AG08395 (cell line): ENCODE data around the gene GABBR2.
A peak's percentile ranks its signal among the peaks of the same experiment; 100 is the strongest.

Experiments
- DNase-seq: peaks from one replicate; pipeline ENCODE4 v3.0.0; 2012; ENCODE audit warnings: mixed read lengths, low spot score

The GABBR2 gene

DNA sequence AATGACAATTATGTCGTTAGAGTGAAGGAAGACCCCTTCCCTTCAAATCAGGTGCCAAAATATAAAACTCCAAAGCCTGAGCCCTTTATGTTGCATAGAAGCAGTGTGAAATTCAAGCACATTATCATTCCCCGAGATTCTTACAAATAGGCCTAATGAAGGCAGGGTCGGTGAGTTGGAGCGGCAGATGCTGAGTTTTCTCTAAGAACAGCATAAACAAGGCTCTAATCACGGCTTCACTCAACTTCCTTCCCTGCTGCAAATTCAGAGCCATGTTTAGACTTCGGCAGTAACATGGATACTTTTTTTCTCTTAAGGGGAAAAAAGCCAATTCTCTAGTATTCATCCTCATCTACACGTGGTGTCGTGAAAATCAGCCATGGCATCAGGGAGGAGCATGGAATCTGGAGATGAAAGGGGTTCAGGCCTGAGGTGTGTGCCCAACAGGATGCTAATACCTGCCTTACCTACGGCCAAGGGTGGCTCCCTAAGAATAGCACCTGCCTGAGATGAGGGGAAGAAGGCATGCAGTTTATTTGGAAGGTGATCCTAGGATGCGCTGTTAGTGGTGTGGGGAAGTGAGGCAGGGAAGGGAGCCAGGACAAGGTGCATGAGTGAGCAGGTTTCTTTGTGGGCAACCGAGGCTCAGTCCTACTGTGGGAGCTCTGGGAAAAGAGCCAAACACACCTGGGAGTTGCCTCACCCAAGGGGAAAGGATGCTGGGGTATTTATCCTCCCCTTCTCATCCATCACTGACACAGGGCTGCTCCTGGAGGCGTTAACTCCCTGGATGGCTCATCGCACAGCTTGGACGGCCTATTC lies 306.5 kb downstream of the GABBR2 start:
- no peak for DNase-seq

DNA sequence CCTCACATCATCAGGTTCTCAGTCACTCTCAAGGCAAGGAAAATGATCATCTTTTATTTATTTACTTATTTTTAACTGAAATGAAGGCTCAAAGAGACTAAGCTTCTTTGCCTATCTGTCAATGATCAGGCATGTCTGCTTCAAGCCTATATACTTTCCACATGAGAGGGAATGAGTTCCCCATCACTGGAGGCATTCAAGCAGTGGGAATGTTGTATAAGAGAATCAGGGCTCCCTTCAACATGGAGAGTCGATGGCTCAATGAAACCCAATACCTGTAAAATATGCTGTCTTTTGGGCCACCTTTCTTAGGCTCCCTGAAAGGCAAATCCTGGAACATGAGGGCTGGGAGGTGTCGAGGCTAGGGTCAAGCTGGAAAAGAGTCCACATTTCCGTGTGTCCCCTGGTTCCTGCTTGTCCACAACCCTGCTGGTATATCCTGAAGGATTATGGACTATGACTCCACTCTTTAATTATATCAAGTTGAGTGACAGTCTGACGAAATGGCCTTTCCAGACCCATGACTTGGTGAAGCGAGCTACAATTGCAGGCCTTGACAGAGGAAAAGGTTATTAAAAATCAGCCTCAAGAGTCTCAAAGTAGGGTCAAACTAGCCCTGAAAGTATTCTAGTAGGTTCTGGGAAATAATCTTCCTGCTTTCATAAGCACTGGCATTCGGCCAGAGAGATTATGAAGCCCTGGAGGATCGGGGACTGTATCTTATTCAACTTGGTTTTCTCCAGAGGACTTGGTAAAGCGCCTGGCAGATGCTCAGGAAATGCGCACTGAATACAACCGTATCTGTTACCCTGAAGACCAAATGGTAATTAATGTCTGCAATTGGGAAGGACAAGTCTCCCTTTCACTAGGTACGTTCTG lies 307.4 kb downstream of the GABBR2 start:
- no peak for DNase-seq

DNA sequence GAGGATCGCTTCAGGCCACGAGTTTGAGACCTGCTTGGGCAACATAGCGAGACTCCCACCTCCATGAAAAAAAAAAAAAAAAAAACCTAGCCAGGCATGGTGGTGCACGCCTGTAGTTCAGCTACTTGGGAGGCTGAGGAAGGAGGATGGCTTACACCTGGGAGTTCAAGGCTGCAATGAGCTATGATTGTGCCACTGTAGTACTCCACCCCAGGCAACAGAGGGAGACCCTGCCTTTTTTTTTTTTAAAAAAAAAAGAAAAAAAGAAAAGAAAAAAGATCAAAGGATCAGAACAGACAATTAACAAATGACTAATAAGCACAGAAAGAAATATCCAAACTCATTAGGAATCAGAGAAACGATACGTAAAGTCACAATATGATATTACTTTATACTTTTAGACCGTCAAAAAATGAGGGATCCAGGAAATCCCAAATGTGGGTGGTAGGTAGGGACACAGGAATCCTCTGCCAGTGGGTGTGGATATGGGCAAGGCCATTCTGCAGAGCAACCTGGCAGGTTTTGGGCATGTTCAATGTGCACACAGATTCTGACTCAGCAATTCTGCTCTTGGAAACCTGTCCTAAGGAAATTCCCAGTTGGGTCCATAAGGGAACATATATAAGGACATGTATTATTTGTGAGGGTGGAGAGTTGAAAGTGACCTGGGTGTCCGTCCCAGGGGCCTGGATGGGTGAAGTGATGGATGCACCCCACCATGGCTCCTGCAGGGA lies 308.6 kb downstream of the GABBR2 start:
- DNase-seq, result no peak

DNA sequence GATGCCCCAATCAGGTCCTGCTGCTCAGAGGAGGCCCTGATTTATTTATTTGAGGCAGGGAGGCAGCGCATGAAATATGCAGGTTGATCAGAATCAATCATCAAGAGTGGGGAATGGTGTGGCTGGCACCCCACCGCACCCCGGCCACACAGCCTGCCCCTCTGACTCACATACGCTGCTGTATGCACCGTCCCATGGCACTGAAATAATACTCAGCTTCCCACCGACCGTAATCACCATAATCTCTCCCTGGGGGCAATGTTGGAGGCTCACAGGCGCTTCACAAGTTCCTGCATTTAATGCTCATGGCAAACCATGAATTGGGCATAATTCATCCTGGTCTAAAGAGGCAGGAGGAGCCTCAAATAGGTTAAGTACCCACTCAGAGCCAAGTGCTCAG lies 312.1 kb downstream of the GABBR2 start:
- no peak for DNase-seq

DNA sequence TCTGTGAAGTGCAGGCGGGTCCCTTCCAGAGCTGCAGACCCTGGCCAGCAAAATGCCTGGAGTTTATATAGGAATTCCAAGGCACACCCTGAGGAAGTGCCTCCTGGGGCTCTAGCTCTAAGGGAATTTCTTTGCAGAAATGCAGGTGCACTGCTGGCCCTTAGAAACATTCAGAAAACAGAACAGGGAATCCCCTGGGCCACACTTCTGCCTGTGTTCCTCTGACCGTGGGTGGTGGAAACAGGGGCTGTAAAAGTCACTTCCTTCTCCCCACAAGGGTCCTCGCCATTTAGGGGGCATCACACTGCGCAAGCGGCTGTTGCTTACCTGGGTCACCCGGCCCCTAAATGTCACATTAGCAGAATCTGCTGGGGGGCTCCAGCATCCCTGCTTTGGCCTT lies 312.5 kb downstream of the GABBR2 start:
- DNase-seq, result no peak

DNA sequence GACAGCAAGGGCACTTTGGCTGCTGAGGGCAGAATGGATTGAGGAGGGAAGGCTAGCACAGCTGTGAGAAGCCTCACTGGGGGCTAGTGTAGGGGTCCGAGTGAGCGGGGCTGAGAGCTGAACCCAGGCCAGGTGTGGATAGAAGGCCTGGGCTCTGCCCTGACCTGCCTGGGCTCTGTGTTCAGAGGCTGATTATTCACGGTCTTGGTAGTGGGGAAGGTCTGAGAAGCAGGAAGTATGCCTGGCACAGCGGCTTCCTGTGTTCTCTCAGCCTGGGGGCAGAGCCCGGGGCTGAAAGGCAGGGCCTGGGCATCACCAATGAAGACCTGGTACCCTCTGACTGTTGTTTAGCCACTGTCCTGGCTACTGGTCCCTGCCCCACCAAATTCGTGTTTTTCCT lies 316.9 kb downstream of the GABBR2 start:
- no peak for DNase-seq

DNA sequence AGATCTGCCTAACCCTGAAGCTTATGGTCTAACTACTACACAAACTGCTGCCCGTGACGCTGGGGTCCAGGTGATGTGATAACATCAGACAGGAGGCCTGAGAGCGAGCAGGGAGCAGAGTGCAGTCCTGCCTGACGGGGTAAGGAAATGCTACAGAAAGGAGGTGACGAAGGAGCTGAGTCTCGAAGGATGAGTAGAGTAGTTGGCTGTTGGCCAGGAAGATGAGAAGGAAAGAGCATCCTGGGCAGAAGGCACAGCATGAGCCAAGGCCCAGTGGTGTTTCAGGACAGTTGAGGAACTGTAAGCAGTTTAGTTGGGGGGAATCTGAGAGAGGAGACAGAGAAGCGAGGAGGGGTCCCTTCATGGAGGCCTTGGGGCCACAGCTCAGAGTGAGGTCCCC lies 317.3 kb downstream of the GABBR2 start:
- DNase-seq, result no peak

DNA sequence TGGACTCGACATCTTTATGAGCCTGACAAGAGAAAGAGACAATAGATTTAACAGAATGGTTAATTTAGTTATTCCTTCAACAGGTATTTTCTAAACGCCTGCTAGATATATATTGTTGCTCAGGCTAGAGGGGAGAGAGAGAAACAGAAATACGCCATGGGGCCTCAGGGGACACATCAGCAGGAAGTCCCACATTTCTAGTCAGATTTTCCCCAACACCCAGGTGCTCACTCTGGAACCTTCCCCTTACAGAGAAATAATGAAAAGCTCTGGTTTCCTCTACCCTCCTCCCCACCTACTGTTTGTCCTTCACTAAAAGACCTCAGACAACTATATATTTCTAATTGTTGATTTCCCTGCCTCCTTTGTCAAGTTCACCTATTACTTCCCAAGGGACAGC lies 323.0 kb downstream of the GABBR2 start:
- DNase-seq, result no peak

DNA sequence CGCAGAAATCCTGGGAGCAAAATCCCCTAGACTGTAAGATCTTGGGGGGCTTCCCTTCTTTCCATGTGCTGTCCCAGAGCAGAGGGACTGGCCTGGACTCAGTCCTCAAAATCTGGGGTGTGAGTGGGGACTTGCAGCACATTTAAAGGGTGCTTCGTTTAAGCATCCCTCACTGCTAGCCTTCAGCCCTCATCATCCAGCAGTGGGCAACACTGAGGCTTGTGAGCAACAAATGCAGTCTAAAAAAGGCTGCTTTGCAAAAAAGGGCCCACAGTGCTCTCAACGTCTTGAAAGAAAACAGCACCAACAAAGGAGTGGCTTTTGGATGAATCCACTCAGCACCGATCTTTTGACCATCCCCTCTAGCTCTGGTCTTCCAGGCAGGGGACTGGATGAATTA lies 325.0 kb downstream of the GABBR2 start:
- no peak for DNase-seq

DNA sequence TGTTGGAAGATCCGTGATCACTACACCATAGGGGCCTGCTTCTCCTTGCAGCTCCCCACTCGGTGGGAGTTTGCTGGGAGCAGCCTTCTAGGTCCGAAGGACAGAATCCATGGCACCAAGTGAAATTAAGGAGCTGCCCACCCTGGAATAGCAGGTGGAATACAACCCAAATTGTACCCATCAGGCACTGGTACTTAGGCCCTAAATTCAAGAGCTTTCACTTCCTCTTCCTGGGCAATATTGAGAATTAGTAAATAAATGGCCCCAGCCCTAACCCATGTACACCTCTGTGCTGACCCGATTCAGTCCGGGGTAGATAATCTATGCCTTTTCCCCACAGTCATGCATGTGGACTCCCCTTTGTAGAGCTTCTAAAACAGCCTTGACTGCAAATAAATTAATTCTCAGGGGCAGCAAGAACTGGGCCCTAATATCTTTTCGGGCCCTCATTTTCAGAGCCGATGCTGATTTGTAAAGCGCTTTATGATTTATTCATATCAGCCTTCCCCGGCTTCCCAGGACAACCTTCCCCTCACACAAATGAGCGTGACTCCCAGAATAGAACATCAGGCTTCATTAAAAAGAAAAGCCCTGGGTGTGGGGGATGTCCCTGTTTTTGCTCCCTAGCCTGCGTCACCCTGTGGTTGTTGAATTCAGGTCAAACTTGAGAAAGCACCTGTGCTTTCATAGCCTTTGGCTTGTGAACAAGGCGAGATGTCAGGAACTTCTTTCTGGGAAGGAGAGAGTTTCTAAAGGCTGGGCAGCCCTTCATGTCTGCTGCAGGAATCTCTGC lies 327.2 kb downstream of the GABBR2 start:
- no peak for DNase-seq

DNA sequence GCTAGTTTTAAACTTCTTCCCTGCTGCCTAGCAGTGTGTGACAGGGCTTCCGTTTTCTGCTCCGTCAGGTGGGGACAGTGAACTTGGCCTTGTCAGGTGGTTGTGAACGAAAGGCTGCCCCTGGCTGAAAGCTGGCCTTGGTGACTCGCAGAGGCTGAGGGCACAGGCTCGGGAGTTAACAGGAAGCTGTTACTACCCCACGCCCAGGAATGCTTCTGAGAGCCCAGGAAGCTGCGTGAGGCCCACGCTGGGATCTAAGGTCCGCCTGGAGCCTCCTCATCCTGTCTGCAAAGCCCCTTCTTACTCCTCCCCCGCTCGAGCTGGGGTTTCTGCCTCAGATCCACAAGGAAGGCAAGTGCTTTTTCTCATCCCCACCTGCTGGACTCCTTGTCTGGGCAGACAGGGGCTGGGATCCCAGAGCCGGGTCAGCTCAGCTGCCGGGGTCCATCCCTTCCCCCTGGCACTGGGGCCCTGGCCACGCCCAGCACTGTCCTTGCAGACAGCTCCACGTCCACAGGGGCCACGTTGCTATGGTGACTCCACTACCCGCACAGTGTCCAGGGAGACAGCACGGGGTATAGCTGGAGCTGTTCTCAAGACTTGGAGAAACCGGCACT lies 328.6 kb downstream of the GABBR2 start:
- peak; percentile 55 for DNase-seq

DNA sequence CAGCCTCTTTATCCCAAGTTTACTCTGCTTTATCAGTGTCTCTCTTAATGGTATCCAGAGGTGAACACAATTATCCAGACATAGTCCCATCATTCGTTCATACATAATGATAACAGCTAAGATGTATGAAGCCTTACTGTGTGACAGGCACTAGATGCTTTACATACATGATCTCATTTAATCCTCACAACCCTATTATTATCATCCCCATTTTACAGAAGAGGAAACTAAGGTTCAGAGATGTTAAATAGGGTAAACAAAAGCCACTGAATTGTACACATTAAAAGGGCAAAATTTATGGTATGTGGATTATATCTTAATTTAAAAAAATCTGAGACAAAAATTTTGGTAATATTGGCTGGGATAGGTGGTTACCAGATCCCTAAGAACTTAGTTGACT lies 329.2 kb downstream of the GABBR2 start:
- no peak for DNase-seq

DNA sequence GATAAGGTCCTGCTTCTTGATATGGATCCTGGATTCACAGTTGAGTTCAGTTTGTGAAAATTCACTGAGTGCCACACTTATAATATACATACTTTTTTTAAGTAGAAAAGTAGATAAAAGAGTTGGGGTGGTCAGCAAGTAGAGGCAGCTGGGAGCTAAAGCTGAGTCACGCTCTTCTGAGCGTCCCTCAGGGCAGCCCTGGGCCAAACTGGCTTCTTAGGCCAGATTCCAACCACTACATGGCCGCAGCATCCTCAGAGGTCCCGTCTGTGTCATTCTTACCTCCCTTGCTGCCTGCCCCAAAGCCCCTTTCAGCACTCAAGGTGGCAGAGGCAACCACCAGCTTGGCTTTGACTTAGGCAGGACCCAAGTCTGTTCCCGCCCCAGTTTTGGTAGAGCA lies 329.9 kb downstream of the GABBR2 start:
- no peak for DNase-seq

DNA sequence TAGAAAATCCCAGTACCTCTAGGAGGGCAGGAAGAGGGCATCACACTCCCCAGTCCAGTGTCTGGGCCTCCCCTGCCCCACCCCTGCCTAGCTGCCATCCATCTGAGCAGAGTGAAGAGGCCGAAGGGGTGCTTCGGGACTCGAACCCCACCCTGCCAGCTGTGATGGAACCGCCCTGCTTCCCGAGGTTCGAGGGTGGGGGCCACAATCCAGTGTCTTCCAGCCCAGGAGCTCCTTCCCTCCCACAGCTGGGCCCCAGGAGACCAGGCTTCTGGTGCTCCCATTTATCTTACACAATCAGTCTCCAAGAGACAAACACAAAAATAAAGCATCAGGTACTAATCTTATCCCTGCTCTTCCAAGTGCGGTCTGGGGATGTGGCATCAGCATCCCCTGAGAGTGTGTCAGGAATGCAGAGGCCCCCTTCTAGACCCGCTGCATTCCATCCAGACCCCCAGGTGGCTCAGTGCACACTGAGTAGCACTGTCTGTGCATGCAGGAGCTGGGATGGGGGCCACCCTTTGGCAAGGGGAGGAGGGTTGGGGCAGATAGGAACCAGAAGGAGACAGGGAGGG lies 330.4 kb downstream of the GABBR2 start:
- peak; percentile 20 for DNase-seq

DNA sequence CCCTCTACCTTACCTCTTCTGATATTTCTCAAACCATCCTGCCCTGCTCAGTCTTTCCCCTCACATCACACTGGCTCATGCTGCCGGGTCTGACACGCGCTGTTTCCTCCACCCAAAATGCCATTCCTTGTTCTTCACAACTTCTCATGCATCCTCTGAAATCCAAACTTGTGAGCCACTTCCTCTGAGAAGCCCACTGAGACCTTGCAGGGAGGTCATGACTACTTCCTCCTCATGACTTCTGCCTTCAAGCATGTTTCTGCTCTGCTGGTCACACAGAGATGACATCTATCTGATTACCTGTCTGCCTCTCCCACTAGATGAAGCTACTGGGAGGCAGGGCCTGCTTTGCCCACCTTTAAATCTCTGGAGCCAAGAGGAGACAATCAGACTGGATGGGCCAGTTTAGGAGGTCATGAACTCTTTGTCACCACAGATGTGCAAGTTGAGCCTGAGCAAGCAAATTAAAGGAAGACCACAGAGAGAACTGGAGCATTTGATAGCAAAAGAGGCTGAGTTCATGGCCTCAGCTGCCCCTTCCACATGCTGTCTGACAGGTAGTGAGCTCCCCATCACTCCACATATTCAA lies 333.5 kb downstream of the GABBR2 start:
- DNase-seq, result peak; percentile 70

DNA sequence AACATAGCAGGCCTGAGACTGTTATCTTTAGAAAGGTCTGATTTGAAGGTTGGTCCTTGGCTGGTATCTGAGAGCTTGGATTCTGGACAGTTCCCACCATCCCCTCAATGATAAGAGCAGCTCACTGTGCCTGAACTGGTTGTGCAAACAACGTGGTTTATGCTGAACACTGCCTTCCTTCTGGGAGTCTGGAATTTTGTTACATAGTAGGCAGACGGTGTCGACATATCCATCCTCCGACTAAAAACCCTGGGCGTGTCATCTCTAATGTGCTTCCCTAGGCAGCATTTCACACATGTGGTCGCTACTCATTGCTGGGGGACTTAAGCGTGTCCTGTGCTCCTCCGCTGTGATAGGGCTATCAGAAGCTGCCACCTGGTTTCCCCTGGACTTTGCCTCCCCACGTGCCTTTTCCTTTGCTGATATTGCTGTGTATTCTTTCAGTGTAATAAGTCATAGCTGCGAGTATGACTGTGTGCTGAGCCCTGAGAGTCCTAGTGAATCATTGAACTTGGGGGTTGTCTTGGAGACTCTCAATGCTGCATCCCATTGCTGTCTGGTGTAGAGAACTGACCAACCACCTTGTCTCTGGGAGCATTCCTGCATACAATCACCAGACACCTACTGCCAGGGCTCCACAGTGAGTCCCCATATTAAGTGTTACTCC lies 334.2 kb downstream of the GABBR2 start:
- DNase-seq, result peak; percentile 92

DNA sequence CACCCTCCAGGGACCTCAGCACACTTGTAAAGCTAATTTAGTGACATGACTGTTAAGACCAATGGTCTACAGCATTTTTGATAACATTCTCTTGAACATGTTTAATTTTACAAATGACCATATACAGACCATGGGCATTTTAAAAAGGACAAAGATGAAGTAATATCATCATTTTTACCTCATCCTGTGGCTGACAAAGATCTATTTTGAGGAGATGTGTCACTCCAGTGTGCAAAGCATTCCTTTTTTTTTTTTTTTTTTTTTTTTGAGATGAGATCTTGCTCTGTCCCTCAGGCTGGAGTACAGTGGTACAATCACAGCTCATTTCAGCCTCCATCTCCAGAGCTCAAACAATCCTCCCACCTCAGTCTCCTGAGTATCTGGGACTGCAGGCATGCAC lies 335.1 kb downstream of the GABBR2 start:
- peak; percentile 53 for DNase-seq

DNA sequence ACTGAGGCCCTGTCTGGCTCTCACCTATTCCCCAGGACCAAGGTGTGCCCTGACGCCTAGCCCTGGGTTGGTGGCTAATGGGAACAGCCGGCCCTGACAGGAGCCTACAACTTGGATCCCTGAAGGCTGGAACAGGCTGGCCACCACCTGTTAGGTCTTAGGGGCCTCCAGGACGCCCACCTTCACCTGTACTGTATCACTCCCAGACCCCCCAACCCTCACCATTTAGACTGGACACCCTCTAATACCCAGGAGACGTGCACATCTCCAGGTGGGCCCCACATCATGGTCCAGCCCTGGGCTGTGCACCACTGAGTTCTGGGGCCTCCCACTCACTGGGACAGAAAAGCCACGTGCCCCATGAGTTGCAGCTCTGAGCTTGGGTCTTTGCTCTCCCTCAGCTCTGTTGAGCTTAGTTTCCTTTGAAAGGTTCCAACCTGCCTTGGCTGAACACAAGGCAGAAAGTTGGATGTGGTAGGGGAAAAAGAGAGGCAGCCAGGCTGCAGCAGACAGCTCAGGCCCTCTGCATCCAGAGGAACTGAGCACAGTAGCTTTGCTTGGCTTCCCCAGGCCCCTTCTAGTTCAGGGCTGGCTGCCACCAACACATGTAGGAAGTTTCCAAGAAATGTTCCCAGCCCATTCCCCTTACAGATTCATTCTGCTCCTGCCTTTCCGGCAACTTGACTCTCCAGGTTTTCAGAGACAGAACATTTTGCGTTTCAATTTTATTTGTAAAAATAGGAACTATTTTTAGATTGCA lies 336.5 kb downstream of the GABBR2 start:
- no peak for DNase-seq

DNA sequence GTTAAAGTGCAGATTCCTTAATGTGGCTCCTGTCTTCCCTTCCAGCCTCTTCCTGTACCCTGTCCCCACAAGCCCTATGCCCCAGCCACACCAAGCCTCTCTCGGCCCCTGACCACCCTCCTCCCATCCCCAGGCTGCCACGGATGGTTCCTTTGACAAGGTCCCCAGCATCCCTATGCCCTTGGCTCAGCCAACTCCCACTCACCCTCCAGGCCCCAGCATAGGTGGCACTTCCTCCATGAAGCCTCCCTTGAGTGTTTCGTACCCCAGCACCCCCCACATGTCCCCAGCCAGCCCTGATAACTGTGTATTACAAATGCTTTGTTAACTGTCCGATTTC lies 337.8 kb downstream of the GABBR2 start:
- no peak for DNase-seq
